ENCODE data around the gene STK40.

STK40 gene

DNA sequence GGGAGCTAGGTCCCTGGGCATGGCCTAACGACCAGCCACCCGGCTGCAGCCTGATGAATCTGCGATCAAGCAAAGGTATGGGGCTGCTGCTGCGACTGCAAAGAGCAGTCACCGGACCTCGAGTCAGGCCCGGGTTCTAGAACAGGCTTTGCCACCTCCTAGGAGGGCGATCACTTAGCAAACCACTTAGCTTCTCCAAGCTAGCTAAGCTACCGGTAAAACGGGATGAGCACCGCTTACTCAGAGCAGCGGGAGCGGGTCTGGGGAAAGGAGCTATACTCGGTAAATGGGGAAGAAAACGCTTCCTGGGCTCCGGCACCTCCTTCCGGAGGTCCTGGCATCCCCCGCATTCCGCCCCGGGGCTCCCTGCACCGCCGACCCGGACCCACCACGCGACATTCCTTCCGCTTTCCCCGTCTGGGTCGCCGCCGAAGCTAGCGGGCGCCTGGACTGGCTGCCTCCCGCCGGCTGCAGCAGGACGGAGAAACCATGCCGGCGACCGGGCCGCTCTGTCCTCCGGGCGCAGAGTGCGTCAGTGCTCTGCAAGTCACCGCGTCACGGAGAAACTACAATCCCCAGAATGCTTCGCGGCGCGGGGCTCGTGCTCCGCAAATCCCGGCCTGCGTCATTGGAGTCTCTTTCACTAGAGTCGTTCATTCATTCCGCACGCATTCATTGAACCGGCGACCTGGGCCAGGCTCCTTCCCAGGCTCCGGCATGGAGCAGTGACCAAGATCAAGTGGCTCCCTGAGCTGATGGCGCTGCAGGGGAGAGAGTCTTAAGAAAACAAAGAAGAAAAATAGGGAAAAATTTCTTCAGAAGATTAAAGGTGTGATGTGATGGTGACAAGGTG is 11.9 kb upstream of the STK40 start, which contains the start of gene LSM10:
Gene LSM10, minus strand, starts transcription at position 531 of the 853 bp plus-strand sequence. CDS start 3,779 bp downstream, outside the sequence.
- peak; percentile 92 to 93 for DNase-seq

DNA sequence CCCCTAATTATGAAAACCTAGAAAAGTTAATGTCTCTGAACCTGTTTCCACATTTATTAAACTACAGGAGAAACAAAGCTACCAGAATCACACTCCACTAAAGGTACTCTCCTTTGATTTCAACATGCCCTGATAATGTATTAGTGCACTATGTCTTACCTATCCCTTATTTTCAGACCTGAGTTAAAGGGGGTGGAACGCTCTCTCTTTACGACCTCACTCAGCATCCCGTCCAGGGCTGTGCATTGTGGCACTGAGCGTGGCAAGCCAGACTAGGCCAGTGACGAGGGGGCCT is 11.3 kb upstream of the STK40 start:
- no peak for DNase-seq

DNA sequence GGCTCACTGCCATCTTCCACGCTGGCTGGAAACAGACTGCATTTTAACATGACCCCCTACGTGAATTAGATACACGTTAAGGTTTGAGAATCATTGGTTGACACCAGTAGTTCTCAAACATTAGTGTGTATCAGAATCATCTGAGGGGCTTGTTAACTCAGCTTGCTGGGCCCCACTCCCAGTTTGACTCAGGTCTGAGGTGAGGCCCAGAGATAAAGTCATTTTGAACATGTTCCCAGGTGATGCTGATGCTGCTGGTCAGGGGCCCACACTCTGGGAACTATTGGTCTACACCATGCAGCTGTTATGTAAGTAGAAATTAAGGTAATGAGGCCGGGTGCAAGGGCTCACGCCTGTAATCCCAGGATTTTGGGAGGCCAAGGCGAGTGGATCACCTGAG is 10.6 kb upstream of the STK40 start:
- DNase-seq: no peak

DNA sequence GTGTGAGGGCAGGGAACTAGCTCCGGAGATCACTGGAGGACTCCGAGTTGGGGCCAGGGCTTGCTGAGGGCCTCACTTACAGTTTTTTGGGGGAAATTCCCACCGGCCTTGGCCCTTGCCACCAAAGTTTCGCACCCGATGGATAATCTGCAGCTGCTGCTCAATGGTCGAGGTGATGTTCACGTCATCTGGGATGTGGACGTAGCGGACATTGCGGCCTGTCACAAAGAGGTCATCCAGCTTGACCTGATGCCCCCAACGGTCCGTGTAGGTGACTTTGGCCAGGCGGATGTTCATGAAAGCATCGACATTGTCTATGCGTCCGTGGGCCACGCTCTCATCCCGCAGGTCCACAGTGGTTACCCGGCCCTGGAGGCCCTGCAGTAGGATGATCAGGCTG is 8.0 kb upstream of the STK40 start:
- DNase-seq: no peak

DNA sequence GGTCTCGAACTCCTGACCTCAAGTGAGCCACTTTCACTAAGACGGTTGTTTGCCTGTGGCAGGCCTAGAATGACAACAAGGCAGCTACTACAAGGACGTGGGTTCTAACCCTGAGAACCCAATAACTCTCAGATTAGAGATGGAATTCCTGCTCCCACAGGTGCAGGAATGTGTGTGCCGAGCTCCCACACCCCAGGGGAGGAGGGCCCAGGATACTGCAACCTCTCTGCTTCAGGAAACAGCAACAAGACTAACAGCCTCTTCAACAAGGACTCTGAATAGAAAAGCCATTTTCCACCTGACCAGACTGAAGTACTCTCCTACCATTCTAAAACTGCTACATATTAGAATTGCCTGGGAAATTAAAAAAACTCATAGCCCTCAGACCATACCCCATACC is 7.1 kb upstream of the STK40 start:
- no peak for DNase-seq

DNA sequence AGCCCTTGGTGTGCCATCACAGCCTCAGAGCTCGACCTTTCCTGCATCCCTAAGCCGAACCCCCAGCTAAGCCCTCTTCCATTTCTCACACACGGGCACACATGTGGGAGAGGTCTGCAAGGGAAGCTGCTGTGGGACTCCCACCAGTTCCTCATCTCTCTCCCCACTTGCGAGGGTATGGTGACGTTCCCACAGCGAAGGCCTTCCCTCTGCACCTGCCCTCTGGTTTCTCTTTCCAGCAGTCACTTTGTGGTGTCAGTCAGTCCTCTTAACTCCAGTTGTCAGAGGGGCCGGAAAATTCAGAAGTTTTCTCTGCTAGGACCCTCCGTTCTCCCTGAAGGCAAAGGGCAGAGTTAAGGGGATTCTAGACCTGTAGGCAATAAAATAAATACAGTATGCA is 5.5 kb upstream of the STK40 start:
- DNase-seq: no peak

DNA sequence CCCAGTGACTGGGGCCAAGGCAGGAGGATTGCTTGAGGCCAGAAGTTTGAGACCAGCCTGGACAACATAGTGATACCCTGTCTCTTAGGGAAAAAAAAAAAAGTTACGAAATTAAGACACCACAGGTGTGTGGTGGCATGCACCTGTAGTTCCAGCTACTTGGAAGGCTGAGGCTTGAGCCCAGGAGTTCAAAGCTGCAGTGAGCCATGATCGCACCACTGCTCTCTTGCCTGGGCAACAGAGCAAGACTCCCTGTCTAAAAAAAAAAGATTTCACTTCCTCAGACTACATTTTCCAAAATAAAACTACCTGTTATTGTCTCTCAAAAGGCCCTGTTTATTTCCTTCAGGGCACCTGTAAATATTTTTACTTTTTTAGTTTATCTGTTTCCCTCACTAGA is 4.7 kb upstream of the STK40 start:
- DNase-seq: no peak

DNA sequence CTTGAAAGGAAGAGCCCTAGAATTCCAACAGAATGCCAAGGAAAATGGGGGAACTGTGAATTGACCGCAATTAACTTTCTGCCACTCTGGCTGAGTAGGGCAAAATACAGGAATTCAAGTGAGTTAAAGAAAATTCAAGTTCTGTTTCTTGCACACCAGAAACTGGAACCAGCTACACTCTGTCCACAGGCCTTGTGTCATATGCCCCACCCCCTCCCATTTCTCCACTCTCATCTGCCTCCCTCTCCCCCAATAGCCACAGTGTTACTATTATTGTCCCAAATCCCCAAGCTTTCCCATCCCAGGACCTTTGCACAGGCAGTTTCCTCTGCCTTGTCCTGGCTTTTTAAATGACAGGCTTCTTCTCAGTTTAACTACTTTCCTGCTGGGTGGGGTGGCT is 4.3 kb upstream of the STK40 start:
- no peak for DNase-seq

DNA sequence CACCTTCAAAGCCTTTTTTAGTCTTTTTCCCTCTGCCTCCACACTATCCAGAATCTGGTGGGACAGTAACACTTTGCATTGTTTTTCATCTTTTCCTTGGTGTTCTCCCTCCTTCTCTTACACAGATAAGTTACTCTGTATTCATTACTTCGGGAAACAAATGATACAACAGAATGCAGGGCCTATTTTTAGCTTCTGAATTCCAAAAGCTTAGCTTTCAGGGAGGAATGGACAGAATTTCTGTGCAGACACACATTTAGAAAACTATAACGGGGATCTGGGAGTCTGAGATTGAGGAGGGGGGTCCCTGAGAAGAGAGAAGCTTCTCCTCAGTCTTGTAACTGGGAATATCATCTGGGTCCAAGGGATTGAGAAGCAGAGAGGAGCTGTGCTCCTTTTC is 3.5 kb upstream of the STK40 start:
- DNase-seq: no peak

DNA sequence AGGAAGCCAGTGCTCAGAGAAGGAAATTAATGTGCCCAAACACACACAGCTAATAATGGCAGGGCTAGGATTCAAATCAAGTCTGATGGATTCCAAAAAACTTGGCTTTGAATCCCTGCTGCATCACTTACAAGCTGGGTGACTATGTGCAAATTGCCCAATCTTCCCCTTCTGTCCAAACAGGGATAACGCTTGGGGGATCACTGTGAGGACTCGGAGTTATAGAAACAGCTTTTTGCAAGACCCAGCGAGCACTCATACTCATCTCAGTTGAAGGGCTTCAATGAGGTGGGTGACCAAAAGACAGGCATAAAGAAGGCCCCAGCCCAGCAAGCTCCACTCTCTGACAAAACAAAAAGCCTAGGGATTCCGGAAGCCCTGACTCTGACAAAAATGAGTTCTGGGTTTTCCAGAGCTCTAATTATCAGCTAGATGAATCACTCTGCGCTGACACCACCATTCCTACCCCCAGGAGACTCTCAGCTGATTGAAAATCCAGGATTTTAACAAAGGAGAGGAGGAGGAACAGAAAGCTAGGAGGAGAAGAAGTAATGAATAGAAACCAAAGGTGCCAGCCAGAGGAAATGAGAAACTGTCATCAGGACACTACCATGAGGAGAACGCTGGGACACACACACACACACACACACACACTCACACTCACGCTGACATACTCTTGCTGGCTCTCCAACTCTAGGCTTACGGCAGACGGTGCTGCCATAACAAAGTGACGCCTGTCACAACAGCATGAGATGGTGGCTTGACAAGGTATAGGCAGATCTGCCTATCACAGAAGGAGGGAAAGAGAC is 1.6 kb upstream of the STK40 start:
- DNase-seq: peak in 1 of 2 donors; percentile 44

DNA sequence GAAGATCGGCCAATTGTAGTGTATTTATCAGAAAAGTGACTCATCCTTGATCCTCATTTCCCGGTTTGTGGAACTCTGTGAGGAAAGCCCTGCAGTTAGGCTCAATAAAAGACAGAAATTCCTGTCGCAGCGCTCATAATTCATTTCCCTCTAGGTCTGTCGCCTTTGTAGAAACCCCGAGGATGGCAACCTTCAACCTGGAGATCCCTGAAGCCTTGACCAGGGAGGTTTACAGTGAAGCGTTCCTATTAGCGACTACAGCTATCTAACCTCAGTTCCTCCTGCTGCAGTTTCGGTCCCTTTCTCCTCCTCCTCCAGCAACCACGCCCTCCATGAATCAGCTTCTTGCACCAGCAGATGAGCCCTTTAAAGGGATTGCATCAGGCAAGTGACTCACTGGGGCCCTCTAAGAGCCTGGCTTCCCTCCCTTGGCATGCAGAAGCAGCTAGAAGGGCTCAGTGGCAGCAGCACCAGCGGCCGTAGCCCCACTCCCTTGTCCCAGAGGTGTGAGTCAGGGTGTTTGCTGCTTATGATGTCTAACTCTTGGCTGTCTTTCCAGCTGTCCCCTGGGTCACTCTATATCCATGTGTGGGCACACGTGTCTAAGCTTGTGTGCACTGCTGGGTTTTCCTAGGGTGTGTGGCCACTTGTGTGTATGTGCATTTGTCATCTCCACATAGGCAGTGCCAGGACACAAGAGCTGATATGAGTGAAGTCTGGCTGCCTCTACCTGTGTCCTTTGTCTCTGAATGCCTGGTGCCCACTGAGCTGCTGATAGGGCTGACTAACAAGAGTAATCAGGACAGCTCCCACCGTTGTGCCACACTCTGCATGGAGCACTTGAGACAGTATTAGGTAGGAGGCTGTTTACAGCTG is 779 bp upstream of the STK40 start:
- peak; percentile 87 to 94 for DNase-seq

DNA sequence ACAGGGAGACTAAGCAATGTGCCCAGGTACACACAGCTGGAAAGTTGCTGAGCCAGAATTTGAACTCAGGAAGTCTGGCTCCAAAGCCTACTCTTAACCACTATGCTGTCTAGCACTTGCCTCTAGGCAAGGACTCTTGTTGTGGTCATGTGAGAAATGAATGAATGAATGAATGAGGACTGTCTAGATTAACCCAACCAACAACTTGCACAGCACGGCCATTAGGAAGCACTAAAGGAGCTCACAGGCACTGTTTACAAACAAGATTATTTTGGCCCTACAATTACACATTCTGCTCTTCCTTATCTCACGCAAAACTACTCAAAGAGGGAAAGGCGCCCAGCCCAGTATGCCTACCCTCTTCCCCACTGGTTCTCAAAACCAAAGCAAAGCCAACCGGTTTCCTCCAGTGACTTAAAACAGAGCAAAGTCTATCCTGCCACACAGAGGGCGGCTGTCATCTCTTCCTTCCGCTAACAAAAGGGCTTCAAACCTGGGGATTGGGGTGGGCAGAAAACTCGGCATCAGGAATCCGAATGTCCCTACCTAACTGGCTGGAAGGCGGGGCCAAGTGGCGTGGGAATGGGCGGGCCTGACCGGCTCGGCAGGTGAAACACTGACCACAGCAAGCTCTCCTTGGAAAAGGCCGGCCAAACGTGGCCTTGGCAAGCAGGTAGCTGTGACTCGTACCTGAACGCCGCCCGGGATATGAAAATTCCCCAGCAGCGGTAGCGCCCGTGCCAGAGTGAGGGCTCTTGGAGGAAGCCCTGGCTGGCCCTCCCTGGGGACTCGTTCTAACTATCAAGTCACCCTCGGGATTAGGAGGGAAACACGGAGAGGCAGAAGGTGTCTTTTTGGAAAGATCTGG is 948 bp downstream of the STK40 start:
- peak; percentile 35 to 55 for DNase-seq

DNA sequence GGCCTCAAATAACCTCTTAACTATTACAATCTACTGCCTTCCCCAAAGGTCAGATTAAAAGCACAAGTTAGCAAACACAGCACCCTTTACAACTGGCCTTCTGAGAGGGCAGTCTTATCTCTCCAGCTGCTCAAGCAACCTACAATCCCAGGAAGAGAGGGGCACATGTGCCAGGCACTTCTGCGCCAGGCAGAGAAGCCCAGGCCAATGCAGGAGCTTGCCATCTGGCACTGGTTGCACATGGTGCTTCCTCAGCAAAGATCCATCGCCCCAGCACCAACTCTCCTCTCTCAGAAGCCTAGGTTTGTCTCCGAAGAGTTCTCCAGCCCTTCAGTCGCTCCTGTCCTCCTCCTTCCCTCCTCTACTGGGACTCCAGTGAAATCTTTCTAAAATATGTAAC is 2.5 kb downstream of the STK40 start:
- DNase-seq: no peak

DNA sequence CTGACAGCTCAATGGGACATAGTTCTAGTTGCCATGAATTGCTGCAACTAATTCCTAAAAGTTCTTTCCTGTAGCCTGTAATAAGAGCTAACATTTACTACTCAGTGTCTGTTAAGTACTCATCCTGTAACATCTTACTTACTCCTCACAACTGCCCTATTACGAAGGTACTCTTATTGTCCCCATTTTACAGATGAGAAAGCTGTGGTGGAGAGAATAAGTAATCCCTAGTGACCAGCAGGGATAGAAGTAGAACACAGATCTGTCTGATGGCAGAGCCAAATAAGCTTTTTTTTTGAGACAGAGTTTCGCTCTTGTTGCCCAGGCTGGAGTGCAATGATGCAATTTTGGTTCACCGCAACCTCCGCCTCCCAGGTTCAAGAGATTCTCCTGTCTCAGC is 3.1 kb downstream of the STK40 start:
- DNase-seq: no peak

DNA sequence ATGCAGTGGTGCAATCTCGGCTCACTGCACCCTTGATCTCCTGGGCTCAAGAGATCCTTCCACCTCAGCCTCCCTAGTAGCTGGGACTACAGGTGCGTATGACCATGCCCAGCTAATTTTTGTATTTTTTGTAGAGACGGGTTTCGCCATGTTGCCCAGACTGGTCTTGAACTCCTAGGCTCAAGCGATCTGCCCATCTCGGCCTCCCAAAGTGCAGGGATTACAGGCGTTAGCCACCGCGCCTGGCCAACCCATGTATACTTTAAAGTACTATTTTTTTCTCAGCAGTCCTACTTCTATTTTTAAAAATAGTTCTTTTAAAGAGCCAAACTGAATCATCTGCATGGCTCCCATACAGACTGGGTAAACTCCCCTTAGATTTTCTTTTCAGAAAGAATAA is 3.5 kb downstream of the STK40 start:
- DNase-seq: no peak

DNA sequence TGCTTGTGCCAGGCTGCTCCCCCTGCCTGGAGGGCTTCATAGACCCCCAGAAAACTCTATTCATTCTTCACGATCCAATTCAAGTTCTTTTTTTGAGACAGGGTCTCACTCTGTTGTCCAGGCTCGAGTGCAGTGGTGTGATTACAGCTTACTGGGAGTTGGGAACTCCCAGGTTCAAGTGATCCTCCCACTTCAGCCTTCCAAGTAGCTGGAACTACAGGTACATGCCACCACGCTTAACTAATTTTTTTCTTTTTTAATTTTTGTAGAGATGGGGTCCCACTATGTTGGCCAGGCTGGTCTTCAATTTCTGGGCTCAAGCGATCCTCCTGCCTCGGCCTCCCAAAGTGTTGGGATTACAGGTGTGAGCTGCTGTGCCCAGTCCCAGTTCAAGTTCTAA is 4.3 kb downstream of the STK40 start:
- DNase-seq: no peak

DNA sequence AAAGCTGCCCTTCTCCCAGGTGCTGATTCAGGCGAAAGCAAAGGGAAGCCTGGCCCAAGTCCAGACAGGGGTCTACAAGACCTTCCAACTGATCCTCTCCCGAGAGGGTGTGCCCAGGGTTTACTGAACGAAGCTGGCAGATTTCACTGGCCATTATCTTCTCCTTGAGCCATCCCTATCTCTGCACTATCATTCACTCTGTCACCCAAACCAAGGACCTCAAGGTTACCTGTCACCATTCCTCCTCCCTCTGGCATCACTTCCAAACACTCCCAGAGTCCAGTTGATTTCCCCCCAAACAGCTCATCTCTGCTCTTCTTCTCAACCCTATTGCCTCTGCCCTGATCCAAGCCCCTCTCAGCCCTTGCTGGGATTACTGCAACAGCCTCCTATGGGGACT is 4.9 kb downstream of the STK40 start:
- no peak for DNase-seq

DNA sequence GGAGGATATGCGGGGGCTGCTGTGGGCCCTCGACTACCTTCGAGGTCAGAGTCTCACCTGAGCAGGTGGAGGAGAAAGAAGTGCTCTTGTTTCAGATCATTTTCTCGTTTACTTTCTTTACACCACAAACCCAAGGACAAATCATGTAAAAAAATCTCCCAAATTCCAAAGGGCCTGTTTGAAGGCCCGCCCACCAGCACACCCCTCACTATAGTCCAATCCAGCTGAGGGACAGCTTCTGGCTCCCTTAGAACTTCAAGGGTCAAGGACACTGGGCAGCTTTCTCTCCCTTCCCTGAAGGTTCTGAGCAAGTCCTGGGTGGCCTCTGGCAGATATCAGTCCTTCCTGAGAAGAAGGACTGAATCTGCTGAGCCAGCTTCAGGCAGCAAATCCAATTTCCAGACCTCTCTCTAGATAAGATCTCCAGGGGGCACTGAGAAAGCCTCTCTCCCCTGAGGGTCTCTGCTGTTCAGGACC is 5.5 kb downstream of the STK40 start:
- no peak for DNase-seq

DNA sequence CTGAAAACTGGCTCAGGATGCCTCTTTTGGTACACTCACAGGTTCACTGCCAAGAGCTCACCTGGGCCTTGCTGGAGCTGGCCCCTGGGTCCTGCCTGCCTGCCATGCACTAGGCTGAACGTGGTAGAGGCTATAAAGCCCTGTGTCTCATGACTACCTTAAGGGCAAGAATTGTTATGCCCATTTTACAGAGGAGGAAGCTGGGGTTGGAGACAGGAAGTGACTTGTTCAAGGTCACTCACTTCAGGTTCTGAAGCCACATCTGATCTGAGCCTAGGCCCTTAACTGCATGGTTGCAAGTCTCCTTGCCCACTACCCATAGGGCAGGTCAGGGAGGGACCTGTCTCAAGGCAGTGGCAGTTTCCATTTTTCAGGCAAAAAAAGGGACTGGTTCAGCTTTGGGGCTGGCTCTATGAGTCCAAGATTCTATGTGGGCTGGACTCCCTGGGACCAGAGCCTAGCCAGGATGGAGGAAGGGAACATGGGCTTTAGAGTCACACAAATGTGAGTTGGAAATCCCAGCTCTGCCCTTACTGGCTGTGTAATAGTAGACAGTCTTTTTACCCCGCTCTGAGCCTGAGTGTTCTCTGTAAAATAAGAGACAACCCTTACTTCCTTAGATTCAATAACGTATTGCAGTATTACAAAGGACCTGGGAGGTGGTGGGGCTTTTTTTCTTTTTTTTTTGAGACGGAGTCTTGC is 7.8 kb downstream of the STK40 start:
- DNase-seq: peak in 1 of 2 donors; percentile 24

DNA sequence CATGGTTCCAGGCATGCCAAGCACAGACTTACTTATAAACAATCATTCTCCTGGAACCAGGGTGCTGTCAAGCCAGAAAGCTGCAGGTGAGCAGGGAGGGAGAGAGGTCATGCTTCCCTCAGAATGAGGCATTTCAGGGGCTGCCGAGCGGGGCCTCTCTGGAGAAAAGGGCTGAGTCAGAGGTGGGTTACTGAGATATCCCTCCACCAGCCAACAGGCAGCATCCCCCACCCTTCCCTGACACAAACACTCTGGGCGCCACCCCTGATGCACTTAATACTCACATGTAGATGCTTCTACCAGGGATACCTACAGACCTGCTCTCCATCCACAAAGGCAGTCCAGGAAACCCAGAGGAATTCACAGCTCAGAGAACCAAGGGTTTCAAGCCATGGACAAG is 13.1 kb downstream of the STK40 start:
- no peak for DNase-seq

DNA sequence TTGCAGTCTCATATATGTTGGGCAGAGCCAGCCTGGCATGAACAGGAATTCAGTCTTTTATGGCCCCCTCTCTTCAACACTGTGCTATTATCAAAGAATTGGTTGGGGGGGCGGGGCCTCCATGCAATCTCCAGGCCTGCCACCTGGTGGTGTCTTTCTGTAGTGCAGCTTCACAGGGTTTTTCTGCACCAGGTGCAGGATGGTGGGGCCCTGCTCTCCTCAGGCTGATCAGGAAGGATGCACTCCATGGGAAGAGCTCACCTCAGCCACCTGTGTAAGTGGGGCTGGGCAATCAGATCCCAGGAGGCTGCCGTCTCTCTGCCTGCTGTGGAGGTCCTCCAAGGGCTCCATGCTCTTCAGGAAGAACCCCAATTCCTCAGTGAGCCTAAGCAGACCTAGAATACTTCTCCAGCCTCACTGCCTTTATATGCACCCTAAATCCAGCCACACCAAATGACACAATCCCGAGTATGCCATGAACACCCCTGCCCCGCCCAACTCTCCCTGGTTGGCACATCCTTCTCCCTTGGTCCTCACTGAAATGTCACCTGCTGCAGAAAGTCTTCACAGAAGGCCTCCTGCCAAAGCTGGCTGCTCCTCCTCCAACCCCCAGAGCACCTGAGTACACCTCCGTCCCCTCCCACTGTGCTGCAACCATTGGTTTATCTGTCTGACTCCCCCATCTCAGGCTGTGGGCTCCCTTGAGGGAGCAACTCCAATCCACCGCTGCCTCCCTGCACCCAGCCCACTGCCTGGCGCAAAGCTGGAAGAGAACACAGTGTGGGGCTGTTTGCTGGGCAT is 16.5 kb downstream of the STK40 start:
- DNase-seq: peak; percentile 79 to 85
